ENCODE results near the gene CYP11A1. TPM values are rescaled to one million over a fixed set of nuclear protein-coding genes. Genes with fewer than 3 reads are reported as not detected.

Gene CYP11A1
- total RNA-seq, 2 donors from 2014 or later, result not detected

- TF ChIP-seq CTCF (IDR thresholded peaks at IDR 0.05), result no peak
- Histone ChIP-seq H3K4me1 (ENCODE audit: control insufficient read depth in 1 of 2, low read depth in 2 of 2) (no peaks in the 10 kb centered on the region), H3K9me3 (no peaks in the 10 kb centered on the region), H3K36me3 (no peaks in the 10 kb centered on the region), H3K27ac (no peak overlapping the region), H3K4me3 (no peak overlapping the region), H3K27me3 (replicated peaks; ENCODE audit: insufficient read depth) (no peaks in the 10 kb centered on the region)
- no peak for DNase-seq (ENCODE audit: low spot score)
- no peak for ATAC-seq (ENCODE audit: insufficient number of reproducible peaks, low FRiP score, low read depth)
Measured at GRCh38 chr15:74396445-74397238, 29.2 kb upstream of the CYP11A1 start.

GRCh38 chr15:74396146-74396438, 28.6 kb upstream of the CYP11A1 start:
- Histone ChIP-seq H3K36me3 (no peaks in the 10 kb centered on the region), H3K4me1 (ENCODE audit: control insufficient read depth in 1 of 2, low read depth in 2 of 2) (no peaks in the 10 kb centered on the region), H3K27ac (no peak overlapping the region), H3K27me3 (replicated peaks; ENCODE audit: insufficient read depth) (no peaks in the 10 kb centered on the region), H3K9me3 (no peaks in the 10 kb centered on the region), H3K4me3 (no peak overlapping the region)
- TF ChIP-seq CTCF (IDR thresholded peaks at IDR 0.05), result no peak
- ATAC-seq (ENCODE audit: insufficient number of reproducible peaks, low FRiP score, low read depth) (no peak), DNase-seq (ENCODE audit: low spot score) (no peak)

GRCh38 chr15:74395319-74396145, 28.1 kb upstream of the CYP11A1 start:
- no peaks in the 10 kb centered on the region for H3K4me1 ChIP-seq (ENCODE audit: control insufficient read depth in 1 of 2, low read depth in 2 of 2)
- no peaks in the 10 kb centered on the region for H3K27me3 ChIP-seq (replicated peaks; ENCODE audit: insufficient read depth)
- DNase-seq (ENCODE audit: low spot score) (no peak), ATAC-seq (ENCODE audit: insufficient number of reproducible peaks, low FRiP score, low read depth) (no peak)
- no peak for TF ChIP-seq CTCF (IDR thresholded peaks at IDR 0.05)
- no peak overlapping the region for H3K4me3 ChIP-seq
- no peak overlapping the region for H3K27ac ChIP-seq
- no peaks in the 10 kb centered on the region for H3K9me3 ChIP-seq
- H3K36me3 ChIP-seq, result no peaks in the 10 kb centered on the region

GRCh38 chr15:74394090-74394846, 26.8 kb upstream of the CYP11A1 start:
- TF ChIP-seq CTCF (IDR thresholded peaks at IDR 0.05), result no peak
- H3K36me3 ChIP-seq, result no peaks in the 10 kb centered on the region

GRCh38 chr15:74393423-74393822, 26.0 kb upstream of the CYP11A1 start:
- H3K27ac ChIP-seq, result no peak overlapping the region
- no peak for DNase-seq (ENCODE audit: low spot score)
- H3K4me1 ChIP-seq (ENCODE audit: control insufficient read depth in 1 of 2, low read depth in 2 of 2), result no peaks in the 10 kb centered on the region
- no peaks in the 10 kb centered on the region for H3K27me3 ChIP-seq (replicated peaks; ENCODE audit: insufficient read depth)
- ATAC-seq (ENCODE audit: insufficient number of reproducible peaks, low FRiP score, low read depth), result no peak
- no peaks in the 10 kb centered on the region for H3K9me3 ChIP-seq
- no peak for TF ChIP-seq CTCF (IDR thresholded peaks at IDR 0.05)
- H3K36me3 ChIP-seq, result no peaks in the 10 kb centered on the region
- no peak overlapping the region for H3K4me3 ChIP-seq

More at GRCh38 chr15:74394090-74394846, 26.8 kb upstream of the CYP11A1 start:
- H3K27ac ChIP-seq, result no peak overlapping the region
- H3K27me3 ChIP-seq (replicated peaks; ENCODE audit: insufficient read depth), result no peaks in the 10 kb centered on the region
- no peaks in the 10 kb centered on the region for H3K4me1 ChIP-seq (ENCODE audit: control insufficient read depth in 1 of 2, low read depth in 2 of 2)
- H3K4me3 ChIP-seq, result no peak overlapping the region
- H3K9me3 ChIP-seq, result no peaks in the 10 kb centered on the region
- ATAC-seq (ENCODE audit: insufficient number of reproducible peaks, low FRiP score, low read depth) (no peak), DNase-seq (ENCODE audit: low spot score) (no peak)
